HEK293T (cell line): Measurements from ENCODE around the gene TMEM125.

Source experiments
- CTCF ChIA-PET: fragments of 350-600 bp; formaldehyde crosslinking; extraction: SDS; loops from one replicate; lab custom pipeline; 2021; ENCODE audit warnings: antibody characterized with exemption, inconsistent platforms; lab: Yijun Ruan, JAX
- POLR2A ChIA-PET: fragments of 350-600 bp; formaldehyde crosslinking; extraction: SDS; loops from one replicate; lab custom pipeline; 2020; ENCODE audit warnings: antibody characterized with exemption, inconsistent platforms; lab: Yijun Ruan, JAX
- DNase-seq: peaks from one replicate; pipeline ENCODE4 v3.0.0; 2012; ENCODE audit warnings: mixed read lengths; ENCODE audit errors: extremely low spot score
- ARNT ChIP-seq: fragments of 450-650 bp; IDR thresholded peaks from 2 replicates; pipeline ENCODE4 v1.6.1; 2017; ENCODE audit warnings: mild to moderate bottlenecking
- BHLHE40 ChIP-seq: fragments of 450-650 bp; IDR thresholded peaks from 2 replicates; pipeline ENCODE4 v1.6.1; 2016; ENCODE audit warnings: mild to moderate bottlenecking, moderate library complexity, borderline replicate concordance
- CTBP1 ChIP-seq: fragments of 450-650 bp; IDR thresholded peaks from 2 replicates; pipeline ENCODE4 v1.6.1; 2016; ENCODE audit warnings: borderline replicate concordance
- ELF4 ChIP-seq: fragments of 450-650 bp; IDR thresholded peaks from 2 replicates; pipeline ENCODE4 v1.6.1; 2017; ENCODE audit warnings: antibody characterized with exemption
- FOXA1 ChIP-seq: fragments of 450-650 bp; IDR thresholded peaks from 2 replicates; pipeline ENCODE4 v1.6.1; 2016; ENCODE audit warnings: mild to moderate bottlenecking
- FOXK2 ChIP-seq: fragments of 450-650 bp; IDR thresholded peaks from 2 replicates; pipeline ENCODE4 v1.6.1; 2016; ENCODE audit warnings: mild to moderate bottlenecking
- FOXM1 ChIP-seq: fragments of 450-650 bp; IDR thresholded peaks from 2 replicates; pipeline ENCODE4 v1.6.1; 2017; ENCODE audit warnings: mild to moderate bottlenecking, borderline replicate concordance
- HDGF ChIP-seq: fragments of 450-650 bp; IDR thresholded peaks from 2 replicates; pipeline ENCODE4 v1.6.1; 2017; ENCODE audit warnings: antibody characterized with exemption, borderline replicate concordance
- L3MBTL2 ChIP-seq: fragments of 450-650 bp; conservative IDR thresholded peaks from 2 replicates; pipeline ENCODE4 v1.6.1; 2016; ENCODE audit warnings: mild to moderate bottlenecking
- LEF1 ChIP-seq: fragments of 450-650 bp; IDR thresholded peaks from 2 replicates; pipeline ENCODE4 v1.6.1; 2017; ENCODE audit warnings: mild to moderate bottlenecking, borderline replicate concordance
- NFRKB ChIP-seq: fragments of 450-650 bp; IDR thresholded peaks from 2 replicates; pipeline ENCODE4 v1.6.1; 2016; ENCODE audit warnings: mild to moderate bottlenecking, moderate library complexity
- PKNOX1 ChIP-seq: fragments of 450-650 bp; IDR thresholded peaks from 2 replicates; pipeline ENCODE4 v1.6.1; 2016
- SP1 ChIP-seq: fragments of 450-650 bp; IDR thresholded peaks from 2 replicates; pipeline ENCODE4 v1.6.1; 2017
- SUZ12 ChIP-seq: fragments of 450-650 bp; IDR thresholded peaks from 2 replicates; pipeline ENCODE4 v1.6.1; 2016; ENCODE audit warnings: mild to moderate bottlenecking
- TARDBP ChIP-seq: fragments of 450-650 bp; IDR thresholded peaks from 2 replicates; pipeline ENCODE4 v1.6.1; 2016
- ZNF384 ChIP-seq: fragments of 450-650 bp; IDR thresholded peaks from 2 replicates; pipeline ENCODE4 v1.6.1; 2016

The TMEM125 gene

GRCh38 chr1:43284546-43285110, 14.8 kb downstream of the TMEM125 start:
- POLR2A ChIA-PET: interaction anchor here (0.7 kb wide), 1 partner anchor 74 kb away, joined by 3 read pairs; the partner anchor contains the start of gene CDC20
- CTCF ChIA-PET: interaction anchor here (0.6 kb wide), 1 partner anchor 58 kb away, joined by 3 read pairs; no protein-coding TSS in a partner anchor

GRCh38 chr1:43285269-43285990, 15.6 kb downstream of the TMEM125 start, which contains the start of gene C1orf210:
Gene C1orf210 (minus strand): TSS chr1:43285581. CDS start chr1:43283270, 2,311 bp downstream.
- ChIA-PET POLR2A (interaction anchor here (0.7 kb wide), 1 partner anchor 73 kb away, joined by 3 read pairs; the partner anchor contains the start of gene CDC20), CTCF (no interaction called here)
- no peak for TF ChIP-seq LEF1
- no peak for TF ChIP-seq CTBP1
- no peak for TF ChIP-seq SP1
- no peak for TF ChIP-seq FOXA1
- TF ChIP-seq ARNT: no peak
- TF ChIP-seq SUZ12: no peak
- TF ChIP-seq L3MBTL2: no peak
- TF ChIP-seq FOXK2: no peak
- TF ChIP-seq ELF4: no peak
- TF ChIP-seq HDGF: no peak
- no peak for TF ChIP-seq PKNOX1
- TF ChIP-seq BHLHE40: no peak
- no peak for TF ChIP-seq NFRKB
- TF ChIP-seq TARDBP: no peak
- TF ChIP-seq ZNF384: no peak
- TF ChIP-seq FOXM1: no peak
- no peak for DNase-seq

More at GRCh38 chr1:43284546-43285110, 14.8 kb downstream of the TMEM125 start:
- TF ChIP-seq SUZ12: no peak
- TF ChIP-seq HDGF: no peak
- TF ChIP-seq TARDBP: no peak
- TF ChIP-seq FOXK2: no peak
- TF ChIP-seq L3MBTL2: no peak
- no peak for DNase-seq

- TF ChIP-seq L3MBTL2: no peak
- CTCF ChIA-PET: no interaction called here
- POLR2A ChIA-PET: no interaction called here
- DNase-seq: no peak
These were observed 16.3 kb downstream of the TMEM125 start for GRCh38 chr1:43286115-43286514.

GRCh38 chr1:43286533-43286932, 16.8 kb downstream of the TMEM125 start:
- DNase-seq: no peak
- TF ChIP-seq LEF1 (no peak), CTBP1 (no peak), TARDBP (no peak), L3MBTL2 (no peak), HDGF (no peak), BHLHE40 (no peak)
- CTCF ChIA-PET: no interaction called here
- POLR2A ChIA-PET: no interaction called here

GRCh38 chr1:43288058-43288784, 18.4 kb downstream of the TMEM125 start:
- DNase-seq: no peak
- ChIA-PET CTCF (no interaction called here), POLR2A (interaction anchor here (1.1 to 1.4 kb wide), 2 partner anchors 60 to 70 kb away, joined by 3 to 4 read pairs; no protein-coding TSS in a partner anchor)
- TF ChIP-seq NFRKB (no peak), FOXK2 (no peak), CTBP1 (no peak), FOXM1 (no peak), TARDBP (no peak), SUZ12 (no peak), ARNT (no peak), ELF4 (no peak), HDGF (no peak), SP1 (no peak), LEF1 (no peak), BHLHE40 (no peak), FOXA1 (no peak), PKNOX1 (no peak)
